Brain microvascular endothelial cell (primary cell): Measurements from ENCODE around the gene C20orf204.
A peak's percentile ranks its signal among the peaks of the same experiment; 100 is the strongest.

Experiments used
- DNase-seq: peaks from one replicate; pipeline ENCODE4 v3.0.0-alpha.2; 2020
- H3K27ac ChIP-seq: fragments of 250-450 bp; sonication (Bioruptor Pico); 2 replicates; pipeline ENCODE4 v1.5.1; 2020; ENCODE audit warnings: mild to moderate bottlenecking, moderate library complexity
- H3K27me3 ChIP-seq: fragments of 250-450 bp; sonication (Bioruptor Pico); replicated peaks from 2 replicates; pipeline ENCODE4 v1.5.1; 2020; ENCODE audit warnings: mild to moderate bottlenecking
- H3K36me3 ChIP-seq: fragments of 250-450 bp; sonication (Bioruptor Pico); replicated peaks from 2 replicates; pipeline ENCODE4 v1.5.1; 2020; ENCODE audit warnings: mild to moderate bottlenecking
- H3K4me3 ChIP-seq: 2 replicates; pipeline ENCODE4 v1.5.1; 2011; ENCODE audit warnings: low read depth, mild to moderate bottlenecking, control low read depth, low read length, moderate library complexity
- CTCF ChIP-seq: IDR thresholded peaks from 2 replicates; pipeline ENCODE4 v1.5.1; 2011; ENCODE audit warnings: low read depth, mild to moderate bottlenecking, moderate library complexity, low read length, control low read depth, inconsistent platforms; ENCODE audit errors: missing control alignments
- in situ Hi-C: cut with HindIII; loops from 2 replicates; pipeline ENCODE4 v1.10.0; 2017; ENCODE audit warnings: low sequenced_read_pairs, low pct_ligation_motif_present

C20orf204 gene

DNA sequence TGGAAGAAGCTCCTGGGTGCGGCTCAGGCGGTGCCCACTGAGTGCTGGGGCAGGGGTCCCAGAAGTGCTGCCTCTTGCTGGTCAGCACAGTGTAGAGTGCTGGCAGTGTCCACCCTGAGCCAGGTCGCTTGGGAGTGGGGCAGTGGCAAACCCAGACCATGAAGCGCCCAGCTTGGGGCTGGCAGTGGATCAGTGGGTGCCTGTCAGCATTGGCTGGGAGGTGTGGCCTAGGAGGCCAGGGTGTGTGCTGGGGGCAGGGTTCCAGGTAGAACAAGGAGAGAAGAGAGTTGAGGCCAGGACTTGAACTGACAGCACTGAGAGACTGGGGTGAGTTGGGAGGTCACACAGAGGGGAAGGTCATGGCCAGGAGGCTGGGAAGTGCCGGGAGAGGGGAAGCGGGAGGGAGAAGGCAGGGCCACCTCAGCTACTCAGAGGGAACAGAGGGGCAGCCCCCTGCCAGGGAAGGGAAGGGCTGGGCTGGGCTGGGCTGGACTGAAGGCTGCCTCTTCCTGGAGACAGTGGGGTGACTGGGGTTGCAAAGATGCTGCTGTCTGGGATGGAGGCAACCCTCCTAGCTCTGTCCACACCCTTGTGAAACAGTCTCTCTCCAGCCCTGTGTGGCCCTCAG, 31.1 kb downstream of the C20orf204 start:
- in situ Hi-C loops: no loop called here
- no peak for TF ChIP-seq CTCF
- no peaks in the 10 kb centered on the region for H3K36me3 ChIP-seq
- H3K27me3 ChIP-seq: no peaks in the 10 kb centered on the region
- no peak for DNase-seq
- no peak overlapping the region for H3K4me3 ChIP-seq
- no peak overlapping the region for H3K27ac ChIP-seq

DNA sequence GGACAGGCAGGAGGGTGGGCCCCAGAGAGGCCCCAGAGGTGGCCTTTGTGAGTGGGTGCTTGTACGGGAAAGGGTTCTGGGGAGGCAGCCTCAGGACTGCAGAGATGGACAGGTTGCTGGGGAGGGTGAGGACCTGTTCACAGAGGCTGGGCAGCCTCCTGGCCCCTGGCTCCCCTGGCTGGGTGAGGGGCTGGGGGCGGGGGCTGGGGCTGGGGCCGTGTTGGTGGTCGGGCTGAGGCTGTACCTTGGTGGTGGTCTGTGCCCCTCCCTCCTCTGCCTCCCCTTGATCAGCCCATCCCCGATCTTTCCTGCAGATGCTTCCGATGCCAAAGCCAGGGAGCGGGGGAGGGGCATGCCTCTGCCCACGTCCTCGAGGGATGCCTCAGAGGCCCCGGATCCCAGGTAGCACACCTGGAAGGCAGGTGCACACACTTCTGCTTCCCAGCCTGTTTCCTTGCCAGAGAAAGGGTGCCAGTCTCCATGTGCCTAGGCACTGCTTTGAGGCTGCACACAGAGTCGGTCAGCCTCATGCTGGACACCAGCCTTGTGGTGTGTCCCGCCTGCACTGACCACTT, 31.8 kb downstream of the C20orf204 start:
- Histone ChIP-seq H3K27me3 (no peaks in the 10 kb centered on the region), H3K27ac (no peak overlapping the region), H3K36me3 (no peaks in the 10 kb centered on the region), H3K4me3 (no peak overlapping the region)
- TF ChIP-seq CTCF: no peak
- no peak for DNase-seq
- in situ Hi-C loops: no loop called here

GRCh38 chr20:64068386-64069208, 32.6 kb downstream of the C20orf204 start:
- TF ChIP-seq CTCF: no peak
- no peak overlapping the region for H3K27ac ChIP-seq
- in situ Hi-C loops: no loop called here
- H3K4me3 ChIP-seq: no peak overlapping the region
- H3K36me3 ChIP-seq: no peaks in the 10 kb centered on the region
- H3K27me3 ChIP-seq: no peaks in the 10 kb centered on the region
- DNase-seq: no peak

- no peak overlapping the region for H3K4me3 ChIP-seq
- DNase-seq: no peak
- no peak overlapping the region for H3K27ac ChIP-seq
- no peaks in the 10 kb centered on the region for H3K27me3 ChIP-seq
- TF ChIP-seq CTCF: no peak
- in situ Hi-C loops: no loop called here
- no peaks in the 10 kb centered on the region for H3K36me3 ChIP-seq
Measured at GRCh38 chr20:64069209-64069613, 33.2 kb downstream of the C20orf204 start.

DNA sequence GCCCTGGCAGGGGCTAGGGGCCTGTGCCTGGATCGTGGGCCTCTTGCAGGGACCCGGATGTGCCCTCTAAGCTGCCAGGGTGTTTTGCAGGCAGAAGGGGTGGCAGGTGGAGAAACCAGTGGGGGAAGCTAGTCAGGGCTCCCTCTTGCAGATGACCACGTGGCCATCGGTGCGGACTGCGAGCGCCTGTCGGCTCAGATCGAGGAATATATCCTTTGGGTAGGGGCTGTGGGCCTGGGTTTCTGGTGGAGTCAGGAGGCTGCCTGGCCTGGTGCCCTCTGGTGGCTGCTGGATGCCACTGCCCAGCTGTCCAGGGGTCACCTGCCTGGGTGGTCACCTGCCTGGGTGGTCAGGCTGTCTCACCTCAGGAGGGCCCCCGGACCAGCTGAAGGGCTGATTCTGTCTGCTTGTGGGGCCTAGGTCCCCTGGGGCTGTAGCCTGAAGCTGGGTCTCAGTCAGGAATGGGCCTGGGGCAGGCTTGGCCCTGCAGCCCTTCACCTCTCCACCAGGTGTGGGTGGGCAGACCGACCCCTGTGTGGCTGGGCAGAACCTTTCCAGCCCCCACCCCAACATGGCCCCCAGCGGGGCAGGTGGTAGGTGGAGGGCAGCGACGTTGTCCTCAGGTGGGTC, 33.7 kb downstream of the C20orf204 start:
- no peaks in the 10 kb centered on the region for H3K36me3 ChIP-seq
- no peak for DNase-seq
- TF ChIP-seq CTCF: peak; percentile 91
- H3K4me3 ChIP-seq: no peak overlapping the region
- H3K27me3 ChIP-seq: no peaks in the 10 kb centered on the region
- H3K27ac ChIP-seq: no peak overlapping the region
- in situ Hi-C loops: no loop called here
